Measurements from ENCODE around the gene ZNF594. TPM values are rescaled to one million over a fixed set of nuclear protein-coding genes. Genes with fewer than 3 reads are reported as not detected.
"Not testable (repeated sequence)": the region's sequence is repeated elsewhere in the genome, so short reads cannot be mapped to it uniquely, and the experiment has no call there.

ZNF594 gene
- total RNA-seq, 2 experiments from 2014 or later: 2.2 to 3.1 TPM

- POLR2A ChIA-PET: interaction anchor here (1.0 to 1.2 kb wide), 2 partner anchors 21 to 45 kb away, joined by 4 read pairs; partner anchors contain the start of gene RABEP1
- H3K27ac Mint-ChIP-seq: peak overlapping the region; percentile 65
- peak; percentile 48 for TF ChIP-seq CTCF (IDR thresholded peaks at IDR 0.05)
- Histone ChIP-seq H3K4me3 (ENCODE audit: low read length) (no peak overlapping the region), H3K9me3 (ENCODE audit: control insufficient read depth in 1 of 2, insufficient read depth in 1 of 2, low read length in 2 of 2) (no peaks in the 10 kb centered on the region), H3K36me3 (ENCODE audit: insufficient read depth, low read length) (no peaks in the 10 kb centered on the region), H3K27ac (ENCODE audit: low read depth in 1 of 2, low read length in 2 of 2) (peak overlapping the region in 1 of 2 donors; percentile 36), H3K27me3 (ENCODE audit: control insufficient read depth in 1 of 2, insufficient read depth in 2 of 2, low read length in 2 of 2) (no peaks in the 10 kb centered on the region), H3K4me1 (ENCODE audit: insufficient read depth, low read length) (peaks cover 32% of the 10 kb centered on the region)
- no peaks in the 10 kb centered on the region for H3K9me3 Mint-ChIP-seq
- H3K4me1 Mint-ChIP-seq (ENCODE audit: low read depth): peaks cover 34% of the 10 kb centered on the region
- intact Hi-C loops (cut with DNase I, micrococcal nuclease): no loop called here
- DNase-seq (peak in 6 of 14 experiments; percentile 1 to 72 (median 48)), ATAC-seq (ENCODE audit: poor library complexity) (no peak)
- H3K36me3 Mint-ChIP-seq (ENCODE audit: low read depth): no peaks in the 10 kb centered on the region
- CTCF ChIA-PET: interaction anchor here (0.9 kb wide), 2 partner anchors 17 to 46 kb away, joined by 3 read pairs; partner anchors contain the start of gene ZNF594
- H3K27me3 Mint-ChIP-seq: no peaks in the 10 kb centered on the region
- no peak overlapping the region for H3K4me3 Mint-ChIP-seq
Measured at GRCh38 chr17:5237541-5238016, 45.9 kb upstream of the ZNF594 start.

GRCh38 chr17:5236938-5237540 lies 45.4 kb upstream of the ZNF594 start:
- peak overlapping the region; percentile 11 for H3K4me3 Mint-ChIP-seq
- H3K27ac ChIP-seq (ENCODE audit: low read depth in 1 of 2, low read length in 2 of 2): peak overlapping the region in 1 of 2 donors; percentile 36
- peak overlapping the region; percentile 65 for H3K27ac Mint-ChIP-seq
- no peaks in the 10 kb centered on the region for H3K9me3 ChIP-seq (ENCODE audit: control insufficient read depth in 1 of 2, insufficient read depth in 1 of 2, low read length in 2 of 2)
- ATAC-seq (ENCODE audit: poor library complexity) (no peak), DNase-seq (no peak)
- POLR2A ChIA-PET: interaction anchor here (1.0 kb wide), 1 partner anchor 20 kb away, joined by 4 read pairs; no protein-coding TSS in a partner anchor
- H3K4me1 Mint-ChIP-seq (ENCODE audit: low read depth): peaks cover 29% of the 10 kb centered on the region
- no peaks in the 10 kb centered on the region for H3K9me3 Mint-ChIP-seq
- H3K27me3 ChIP-seq (ENCODE audit: control insufficient read depth in 1 of 2, insufficient read depth in 2 of 2, low read length in 2 of 2): no peaks in the 10 kb centered on the region
- intact Hi-C loops (cut with DNase I, micrococcal nuclease): no loop called here
- CTCF ChIA-PET: interaction anchor here (0.9 kb wide), 1 partner anchor 45 kb away, joined by 3 read pairs; the partner anchor contains the start of gene ZNF594
- TF ChIP-seq CTCF (IDR thresholded peaks at IDR 0.05): no peak
- no peaks in the 10 kb centered on the region for H3K27me3 Mint-ChIP-seq
- H3K36me3 Mint-ChIP-seq (ENCODE audit: low read depth): no peaks in the 10 kb centered on the region
- peaks cover 26% of the 10 kb centered on the region for H3K4me1 ChIP-seq (ENCODE audit: insufficient read depth, low read length)
- H3K4me3 ChIP-seq (ENCODE audit: low read length): no peak overlapping the region
- H3K36me3 ChIP-seq (ENCODE audit: insufficient read depth, low read length): no peaks in the 10 kb centered on the region

GRCh38 chr17:5234645-5235576 lies 43.2 kb upstream of the ZNF594 start, which contains the start of gene SCIMP:
TSS of gene SCIMP (minus strand) at chr17:5234860. CDS start at chr17:5234755, 105 bp downstream.
- H3K4me1 Mint-ChIP-seq (ENCODE audit: low read depth): peaks cover 17% of the 10 kb centered on the region
- peaks cover 16% of the 10 kb centered on the region for H3K4me1 ChIP-seq (ENCODE audit: insufficient read depth, low read length)
- H3K4me3 Mint-ChIP-seq: no peak within 1 kb of the TSS
- no peak for ATAC-seq (ENCODE audit: poor library complexity)
- DNase-seq: peak in 2 of 14 experiments; percentile 51 to 52
- intact Hi-C loops (cut with DNase I, micrococcal nuclease): no loop called here
- POLR2A ChIA-PET: no interaction called here
- H3K36me3 Mint-ChIP-seq (ENCODE audit: low read depth): no peaks in the 10 kb centered on the region
- H3K27me3 Mint-ChIP-seq: no peaks in the 10 kb centered on the region
- TF ChIP-seq CTCF (IDR thresholded peaks at IDR 0.05): no peak
- H3K36me3 ChIP-seq (ENCODE audit: insufficient read depth, low read length): no peaks in the 10 kb centered on the region
- H3K27me3 ChIP-seq (ENCODE audit: control insufficient read depth in 1 of 2, insufficient read depth in 2 of 2, low read length in 2 of 2): no peaks in the 10 kb centered on the region
- no peak within 1 kb of the TSS for H3K27ac ChIP-seq (ENCODE audit: low read depth in 1 of 2, low read length in 2 of 2)
- H3K9me3 ChIP-seq (ENCODE audit: control insufficient read depth in 1 of 2, insufficient read depth in 1 of 2, low read length in 2 of 2): no peaks in the 10 kb centered on the region
- no peaks in the 10 kb centered on the region for H3K9me3 Mint-ChIP-seq
- peak within 1 kb of the TSS; percentile 28 for H3K4me3 ChIP-seq (ENCODE audit: low read length)
- H3K27ac Mint-ChIP-seq: no peak within 1 kb of the TSS
- CTCF ChIA-PET: no interaction called here

GRCh38 chr17:5233492-5233891 lies 41.8 kb upstream of the ZNF594 start:
- POLR2A ChIA-PET; ATAC-seq (ENCODE audit: poor library complexity); H3K36me3 ChIP-seq (ENCODE audit: insufficient read depth, low read length); H3K36me3 Mint-ChIP-seq (ENCODE audit: low read depth); CTCF ChIA-PET; H3K9me3 Mint-ChIP-seq; H3K27ac Mint-ChIP-seq; H3K4me3 ChIP-seq (ENCODE audit: low read length); H3K27me3 Mint-ChIP-seq; H3K27ac ChIP-seq (ENCODE audit: low read depth in 1 of 2, low read length in 2 of 2); H3K9me3 ChIP-seq (ENCODE audit: control insufficient read depth in 1 of 2, insufficient read depth in 1 of 2, low read length in 2 of 2); H3K27me3 ChIP-seq (ENCODE audit: control insufficient read depth in 1 of 2, insufficient read depth in 2 of 2, low read length in 2 of 2); H3K4me3 Mint-ChIP-seq; DNase-seq; intact Hi-C loops (cut with DNase I, micrococcal nuclease): not testable (repeated sequence)
- peaks cover 15% of the 10 kb centered on the region for H3K4me1 ChIP-seq (ENCODE audit: insufficient read depth, low read length)
- peaks cover 20% of the 10 kb centered on the region for H3K4me1 Mint-ChIP-seq (ENCODE audit: low read depth)
